HG03159 (cell line): ENCODE results near the gene GDF2.

ENCODE experiments used
- ATAC-seq: cut with Tn5 transposase; IDR thresholded peaks from one replicate; pipeline ENCODE4 v1.9.1; 2021; ENCODE audit warnings: mild to moderate bottlenecking, moderate library complexity; ENCODE audit not compliant: unreplicated experiment

GDF2 gene

GRCh38 chr10:47366731-47367460 is 44.6 kb downstream of the GDF2 start:
- ATAC-seq: no peak

DNA sequence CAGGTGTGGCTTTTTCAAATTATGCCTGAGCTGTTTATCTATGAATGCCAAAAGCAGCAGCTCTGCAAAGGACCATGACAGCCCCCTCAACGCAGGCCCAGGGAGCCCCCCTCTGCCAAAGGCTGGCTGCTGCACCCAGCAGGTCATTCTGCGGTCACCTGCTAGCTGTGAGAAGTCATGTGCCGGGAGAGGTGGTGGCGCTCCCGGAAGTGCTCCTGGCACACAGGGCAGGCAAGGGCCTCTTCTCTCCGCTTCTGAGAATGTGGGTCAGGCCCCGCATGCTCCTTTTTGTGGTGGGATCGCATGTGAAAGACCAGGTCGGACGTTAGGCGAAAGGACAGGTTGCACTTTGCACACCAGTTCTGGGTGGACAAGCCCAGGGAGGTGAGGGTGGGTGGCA is 45.4 kb downstream of the GDF2 start:
- ATAC-seq: no peak

DNA sequence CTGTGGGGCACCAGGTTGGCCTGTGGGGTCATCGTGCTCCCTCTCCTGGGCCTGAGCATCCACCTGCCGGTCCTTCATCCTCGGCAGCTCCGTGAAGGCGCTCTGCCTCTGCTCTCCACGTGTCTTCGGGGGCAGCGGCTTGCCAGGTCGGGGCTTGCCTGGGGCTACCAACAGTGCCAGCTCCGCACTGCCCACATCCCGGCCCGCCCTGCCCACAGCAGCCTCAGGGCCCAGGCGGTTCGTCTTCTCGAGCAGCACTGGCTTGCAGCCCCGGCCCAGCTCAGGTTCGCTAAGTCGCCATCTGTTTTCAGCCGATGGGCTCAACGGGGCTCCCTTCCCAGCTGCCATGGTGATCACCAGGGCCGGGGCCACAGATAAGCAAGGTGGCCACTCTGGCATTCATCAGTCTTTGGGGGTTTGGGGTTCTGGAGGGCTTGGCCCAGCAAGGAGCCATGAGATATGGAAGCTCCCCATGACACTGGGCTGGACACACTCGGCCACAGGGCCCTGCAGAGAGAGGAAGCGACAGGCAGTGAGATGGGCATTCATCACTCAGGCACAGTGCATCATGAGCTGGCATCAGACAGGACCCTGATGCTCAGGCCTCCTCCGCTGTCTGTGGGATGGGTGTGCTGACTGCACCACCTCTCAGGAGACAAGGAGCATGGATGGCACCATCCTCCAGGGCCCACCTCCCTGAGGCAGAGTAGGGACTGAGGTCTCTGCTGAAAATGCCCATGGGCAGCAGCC is 46.4 kb downstream of the GDF2 start:
- no peak for ATAC-seq

DNA sequence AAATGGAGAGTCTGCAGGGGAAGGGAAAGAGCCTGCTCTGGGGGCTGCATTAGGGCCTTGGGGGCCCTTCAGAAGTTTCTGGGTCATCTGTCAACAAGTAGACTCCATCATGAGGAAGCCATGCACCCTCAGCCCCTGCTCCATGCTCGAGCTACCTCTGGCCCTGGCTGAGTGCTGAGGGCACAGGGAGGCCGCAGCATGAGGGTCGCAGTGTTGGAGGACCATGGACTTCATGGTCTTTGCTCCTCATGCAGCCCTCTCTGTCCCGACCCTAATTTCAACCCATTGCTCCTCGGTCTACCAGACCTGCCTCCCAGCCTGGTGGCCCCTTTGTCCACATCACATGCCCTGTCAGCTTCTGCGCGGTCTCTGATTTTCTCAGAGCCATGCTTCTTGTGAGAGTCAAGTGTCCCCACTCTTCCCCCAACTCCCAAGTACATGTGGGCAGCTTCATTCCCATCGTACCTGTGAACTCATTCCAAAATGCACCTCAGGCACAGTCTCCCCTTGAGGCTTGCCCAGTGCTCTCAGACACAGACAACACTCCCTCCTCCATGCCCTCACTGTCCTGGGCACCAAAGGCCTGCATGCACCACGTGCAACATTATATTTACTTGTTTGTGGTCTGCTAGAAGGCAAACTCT is 47.1 kb downstream of the GDF2 start:
- no peak for ATAC-seq

DNA sequence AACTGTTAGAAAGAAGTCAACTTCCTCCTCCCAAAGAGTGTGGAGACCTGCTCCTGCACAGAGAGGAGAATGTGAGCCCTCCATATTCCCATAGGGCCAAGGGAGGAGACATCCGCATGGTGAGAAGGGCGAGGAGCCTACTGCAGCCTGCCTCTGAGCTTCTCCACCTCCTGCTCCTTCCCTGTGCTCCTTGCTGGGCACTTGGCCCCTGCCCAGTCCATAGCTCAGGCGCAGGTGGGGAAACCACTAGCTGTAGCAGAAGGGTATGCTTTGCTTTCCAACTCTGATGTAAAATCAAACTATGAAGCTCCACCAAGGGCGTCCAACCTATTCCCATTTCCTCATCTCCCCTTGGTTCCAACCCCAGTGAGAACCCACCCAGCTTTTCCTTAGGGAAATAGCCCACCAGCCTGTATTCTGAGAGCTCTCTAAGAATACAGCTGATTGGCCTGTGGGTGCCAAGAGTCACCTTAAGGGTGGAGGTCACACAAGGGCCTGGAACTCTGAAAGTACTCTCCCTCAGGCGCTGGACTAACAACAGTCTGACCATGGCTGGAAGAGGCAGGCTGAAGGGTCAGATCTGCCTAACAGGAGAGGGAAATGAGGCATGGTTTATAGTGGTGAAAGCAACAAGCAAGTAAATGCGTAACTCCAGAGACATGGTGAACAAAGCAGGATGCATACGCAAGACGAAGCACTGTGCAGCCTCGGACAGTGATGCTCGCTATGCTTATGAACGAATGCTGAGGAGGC is 47.9 kb downstream of the GDF2 start:
- ATAC-seq: no peak

- no peak for ATAC-seq
Observed at GRCh38 chr10:47370878-47371277, 48.6 kb downstream of the GDF2 start.

GRCh38 chr10:47371629-47372485 is 49.6 kb downstream of the GDF2 start:
- ATAC-seq: no peak

DNA sequence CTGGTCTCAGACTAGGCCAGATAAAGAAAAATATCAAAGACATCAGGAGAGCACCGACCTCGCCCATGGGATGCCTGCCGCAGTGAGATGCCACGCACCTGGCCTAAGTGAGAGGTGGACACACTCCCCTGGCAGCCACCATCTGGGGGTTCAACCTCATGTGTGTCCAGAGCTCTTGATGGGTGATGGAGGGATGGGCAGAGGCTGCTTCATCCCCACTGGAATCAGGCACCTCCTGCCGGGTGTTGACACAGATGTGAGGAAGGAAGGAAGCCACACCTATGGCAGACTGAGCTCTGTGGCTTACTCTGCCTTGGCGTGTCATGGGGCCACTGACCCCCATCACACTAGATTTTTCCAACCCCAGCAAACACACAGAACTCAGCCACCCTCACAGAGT is 50.5 kb downstream of the GDF2 start:
- ATAC-seq: no peak

- no peak for ATAC-seq
Observed at GRCh38 chr10:47374611-47375536, 52.6 kb downstream of the GDF2 start.

- ATAC-seq: no peak
Observed at GRCh38 chr10:47376522-47377220, 54.4 kb downstream of the GDF2 start.
